H9 (cell line): ENCODE measurements around the gene FAM227B. TPM values are rescaled to one million over a fixed set of nuclear protein-coding genes. Genes with fewer than 3 reads are reported as not detected.

Experiments used
- DNase-seq: peaks from one replicate; pipeline ENCODE4 v3.0.0-alpha.2; 2017
- H2AFZ ChIP-seq: one replicate; pipeline ENCODE4 v1.6.1; 2013; ENCODE audit warnings: mild to moderate bottlenecking, low read length, control low read depth, moderate library complexity
- H2AK5ac ChIP-seq: 2 replicates; pipeline ENCODE4 v1.6.1; 2013; ENCODE audit warnings: low read length, control low read depth, mixed read lengths; ENCODE audit not compliant: insufficient read length
- H2BK120ac ChIP-seq: one replicate; pipeline ENCODE4 v1.6.1; 2013; ENCODE audit warnings: low read depth, mild to moderate bottlenecking, low read length, control low read depth, inconsistent platforms; ENCODE audit not compliant: poor library complexity, severe bottlenecking
- H2BK12ac ChIP-seq: 2 replicates; pipeline ENCODE4 v1.6.1; 2013; ENCODE audit warnings: low read length, control low read depth, mixed read lengths, low read depth; ENCODE audit not compliant: insufficient read length
- H2BK15ac ChIP-seq: 2 replicates; pipeline ENCODE4 v1.6.1; 2013; ENCODE audit warnings: low read depth, low read length, control low read depth
- H2BK20ac ChIP-seq: one replicate; pipeline ENCODE4 v1.6.1; 2013; ENCODE audit warnings: low read depth, mild to moderate bottlenecking, low read length, control low read depth, inconsistent platforms; ENCODE audit not compliant: poor library complexity, severe bottlenecking
- H2BK5ac ChIP-seq: 2 replicates; pipeline ENCODE4 v1.6.1; 2013; ENCODE audit warnings: low read length, control low read depth, mixed read lengths; ENCODE audit not compliant: insufficient read length
- H3K14ac ChIP-seq: 2 replicates; pipeline ENCODE4 v1.6.1; 2013; ENCODE audit warnings: low read length, control low read depth; ENCODE audit not compliant: insufficient read depth
- H3K18ac ChIP-seq: 2 replicates; pipeline ENCODE4 v1.6.1; 2013; ENCODE audit warnings: low read depth, mild to moderate bottlenecking, mixed read lengths, low read length, control low read depth; ENCODE audit not compliant: insufficient read length
- H3K23ac ChIP-seq: 2 replicates; pipeline ENCODE4 v1.6.1; 2013; ENCODE audit warnings: low read length, control low read depth, mixed read lengths, low read depth; ENCODE audit not compliant: insufficient read length
- H3K23me2 ChIP-seq: 2 replicates; pipeline ENCODE4 v1.6.1; 2013; ENCODE audit warnings: low read depth, mild to moderate bottlenecking, mixed read lengths, low read length, control low read depth; ENCODE audit not compliant: insufficient read length, poor library complexity, severe bottlenecking
- H3K27ac ChIP-seq: 2 replicates; pipeline ENCODE4 v1.5.1; 2013; ENCODE audit warnings: low read length, control low read depth, mixed read lengths, low read depth; ENCODE audit not compliant: insufficient read length
- H3K27me3 ChIP-seq: 2 replicates; pipeline ENCODE4 v1.6.1; 2013; ENCODE audit warnings: low read length, control low read depth, inconsistent platforms; ENCODE audit not compliant: insufficient read depth
- H3K4ac ChIP-seq: 2 replicates; pipeline ENCODE4 v1.6.1; 2013; ENCODE audit warnings: low read depth, mild to moderate bottlenecking, control low read depth, inconsistent platforms, low read length, moderate library complexity
- H3K4me1 ChIP-seq: 2 replicates; pipeline ENCODE4 v1.6.1; 2013; ENCODE audit warnings: low read length, control low read depth, inconsistent platforms; ENCODE audit not compliant: insufficient read depth
- H3K4me2 ChIP-seq: 2 replicates; pipeline ENCODE4 v1.6.1; 2013; ENCODE audit warnings: low read length, control low read depth, mixed read lengths; ENCODE audit not compliant: insufficient read length, insufficient read depth
- H3K56ac ChIP-seq: 2 replicates; pipeline ENCODE4 v1.6.1; 2013; ENCODE audit warnings: low read depth, mild to moderate bottlenecking, mixed read lengths, low read length, control low read depth; ENCODE audit not compliant: insufficient read length
- H3K79me1 ChIP-seq: 2 replicates; pipeline ENCODE4 v1.6.1; 2013; ENCODE audit warnings: low read depth, mild to moderate bottlenecking, moderate library complexity, low read length, control low read depth, inconsistent platforms; ENCODE audit not compliant: insufficient read depth, poor library complexity, severe bottlenecking
- H3K79me2 ChIP-seq: 2 replicates; pipeline ENCODE4 v1.6.1; 2013; ENCODE audit warnings: low read length, control low read depth, inconsistent platforms; ENCODE audit not compliant: insufficient read depth
- H3K9ac ChIP-seq: 2 replicates; pipeline ENCODE4 v1.6.1; 2013; ENCODE audit warnings: low read length, control low read depth, mixed read lengths; ENCODE audit not compliant: insufficient read length; ENCODE audit errors: extremely low read depth
- H3K9me3 ChIP-seq: one replicate; pipeline ENCODE4 v1.6.1; 2013; ENCODE audit warnings: low read depth, low read length, inconsistent platforms; ENCODE audit not compliant: control insufficient read depth
- H3T11ph ChIP-seq: one replicate; pipeline ENCODE4 v1.6.1; 2013; ENCODE audit warnings: mild to moderate bottlenecking, low read length, control low read depth, inconsistent platforms
- H4K20me1 ChIP-seq: one replicate; pipeline ENCODE4 v1.6.1; 2013; ENCODE audit not compliant: control insufficient read depth, insufficient read length, insufficient read depth
- H4K5ac ChIP-seq: 2 replicates; pipeline ENCODE4 v1.6.1; 2013; ENCODE audit warnings: low read depth, mild to moderate bottlenecking, mixed read lengths, low read length, control low read depth; ENCODE audit not compliant: insufficient read length
- H4K8ac ChIP-seq: replicated peaks from 2 replicates; pipeline ENCODE4 v1.6.1; 2013; ENCODE audit warnings: low read length, control low read depth, mixed read lengths, low read depth; ENCODE audit not compliant: insufficient read length
- H4K91ac ChIP-seq: 2 replicates; pipeline ENCODE4 v1.6.1; 2013; ENCODE audit warnings: low read depth, mild to moderate bottlenecking, moderate library complexity, mixed read lengths, low read length, control low read depth; ENCODE audit not compliant: insufficient read length
- H3K27ac Mint-ChIP-seq, 3 experiments: 2 replicates in 2 of 3; 3 replicates in 1 of 3; pipeline ENCODE4 v1.8.0; 2020 to 2021; ENCODE audit warnings: mixed read lengths in 3 of 3, mild to moderate bottlenecking in 1 of 3, moderate library complexity in 1 of 3
- H3K27me3 Mint-ChIP-seq: 2 replicates; pipeline ENCODE4 v1.8.0; 2021; ENCODE audit warnings: low read depth, mild to moderate bottlenecking, moderate library complexity, mixed read lengths
- H3K36me3 Mint-ChIP-seq, 3 experiments: 2 replicates in 2 of 3; 3 replicates in 1 of 3; pipeline ENCODE4 v1.8.0; 2020 to 2021; ENCODE audit warnings: low read depth in 3 of 3, mixed read lengths in 3 of 3; ENCODE audit not compliant: insufficient read depth in 1 of 3
- H3K4me1 Mint-ChIP-seq, 2 experiments: 2 replicates each; pipeline ENCODE4 v1.8.0; 2020; ENCODE audit warnings: mixed read lengths in 2 of 2
- H3K4me3 Mint-ChIP-seq, 2 experiments: 2 replicates in 1 of 2; 3 replicates in 1 of 2; pipeline ENCODE4 v1.8.0; 2020 to 2021; ENCODE audit warnings: mild to moderate bottlenecking in 2 of 2, mixed read lengths in 2 of 2, moderate library complexity in 1 of 2
- H3K9me3 Mint-ChIP-seq, 2 experiments: 2 replicates in 1 of 2; 3 replicates in 1 of 2; pipeline ENCODE4 v1.8.0; 2020; ENCODE audit warnings: mild to moderate bottlenecking in 2 of 2, mixed read lengths in 2 of 2, moderate library complexity in 1 of 2
- total RNA-seq: library from RNA; stranded (reverse); gene quantifications from 2 replicates; pipeline ENCODE4 v1.2.1, GENCODE V29; 2021
- TF ChIP-seq, protein P1 (sequence below): fragments of 200-600 bp; sonication (generic); conservative IDR thresholded peaks from 3 replicates; pipeline ENCODE4 v1.8.0; 2021; ENCODE audit warnings: antibody characterized with exemption, mild to moderate bottlenecking

The FAM227B gene
- total RNA-seq, 1 experiment from 2014 or later, result 5.5 TPM

DNA sequence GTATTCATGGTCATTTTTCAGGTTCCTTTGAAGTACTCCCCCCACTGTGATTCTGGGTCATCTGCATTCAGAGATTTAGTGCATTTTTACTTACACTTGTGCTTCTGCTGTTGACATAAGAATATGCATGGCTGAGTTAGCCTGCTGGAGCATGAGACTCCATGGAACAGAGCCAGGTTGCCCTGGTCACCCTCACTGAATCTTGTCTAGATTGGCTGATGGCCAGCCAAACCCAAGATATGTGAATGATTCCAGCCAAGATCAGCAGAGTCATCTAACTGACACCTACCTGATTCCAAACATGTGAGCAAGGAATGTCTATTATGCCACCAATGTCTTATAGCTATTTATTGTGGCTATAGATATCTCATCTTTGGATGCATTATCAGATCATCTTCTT is 25.3 kb upstream of the FAM227B start:
- H4K5ac ChIP-seq, result no peak overlapping the region

More for the DNA sequence above, 25.3 kb upstream of the FAM227B start:
- H3K4me1 ChIP-seq, result no peaks in the 10 kb centered on the region
- no peak overlapping the region for H3K56ac ChIP-seq
- no peak overlapping the region for H3K23ac ChIP-seq
- no peak overlapping the region for H3K9ac ChIP-seq
- no peak overlapping the region for H3T11ph ChIP-seq
- Mint-ChIP-seq H3K36me3 (peaks cover 0 to 3% (median 3%) of the 10 kb centered on the region in 3 experiments; a peak in 2 of 7 replicates), H3K4me1 (peaks cover 11 to 14% of the 10 kb centered on the region in 2 experiments), H3K27ac (peak overlapping the region in 1 of 3 experiments; percentile 1; a peak in 1 of 7 replicates), H3K9me3 (no peaks in the 10 kb centered on the region), H3K27me3 (no peaks in the 10 kb centered on the region), H3K4me3 (no peak overlapping the region)
- no peak overlapping the region for H4K91ac ChIP-seq
- H2AFZ ChIP-seq, result no peak overlapping the region
- H3K27me3 ChIP-seq, result no peaks in the 10 kb centered on the region
- TF ChIP-seq, protein P1, sequence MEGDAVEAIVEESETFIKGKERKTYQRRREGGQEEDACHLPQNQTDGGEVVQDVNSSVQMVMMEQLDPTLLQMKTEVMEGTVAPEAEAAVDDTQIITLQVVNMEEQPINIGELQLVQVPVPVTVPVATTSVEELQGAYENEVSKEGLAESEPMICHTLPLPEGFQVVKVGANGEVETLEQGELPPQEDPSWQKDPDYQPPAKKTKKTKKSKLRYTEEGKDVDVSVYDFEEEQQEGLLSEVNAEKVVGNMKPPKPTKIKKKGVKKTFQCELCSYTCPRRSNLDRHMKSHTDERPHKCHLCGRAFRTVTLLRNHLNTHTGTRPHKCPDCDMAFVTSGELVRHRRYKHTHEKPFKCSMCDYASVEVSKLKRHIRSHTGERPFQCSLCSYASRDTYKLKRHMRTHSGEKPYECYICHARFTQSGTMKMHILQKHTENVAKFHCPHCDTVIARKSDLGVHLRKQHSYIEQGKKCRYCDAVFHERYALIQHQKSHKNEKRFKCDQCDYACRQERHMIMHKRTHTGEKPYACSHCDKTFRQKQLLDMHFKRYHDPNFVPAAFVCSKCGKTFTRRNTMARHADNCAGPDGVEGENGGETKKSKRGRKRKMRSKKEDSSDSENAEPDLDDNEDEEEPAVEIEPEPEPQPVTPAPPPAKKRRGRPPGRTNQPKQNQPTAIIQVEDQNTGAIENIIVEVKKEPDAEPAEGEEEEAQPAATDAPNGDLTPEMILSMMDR, result no peak
- no peak overlapping the region for H2BK15ac ChIP-seq
- DNase-seq, result no peak
- H3K79me1 ChIP-seq, result no peaks in the 10 kb centered on the region
- no peak overlapping the region for H2BK5ac ChIP-seq
- H3K18ac ChIP-seq, result no peak overlapping the region
- no peak overlapping the region for H2BK20ac ChIP-seq
- H3K4ac ChIP-seq, result no peak overlapping the region
- no peak overlapping the region for H2BK12ac ChIP-seq
- H2AK5ac ChIP-seq, result no peak overlapping the region
- no peak overlapping the region for H4K8ac ChIP-seq
- no peak overlapping the region for H2BK120ac ChIP-seq
- no peak overlapping the region for H3K27ac ChIP-seq
- no peak overlapping the region for H3K4me2 ChIP-seq
- H3K79me2 ChIP-seq, result no peaks in the 10 kb centered on the region; the same call in 1 of the 2 replicates
- H4K20me1 ChIP-seq, result no peaks in the 10 kb centered on the region
- H3K23me2 ChIP-seq, result no peaks in the 10 kb centered on the region
- H3K14ac ChIP-seq, result no peak overlapping the region
- no peaks in the 10 kb centered on the region for H3K9me3 ChIP-seq
